Esophagus muscularis mucosa (tissue), 4 donors: ENCODE results near the gene DIP2C.

Experiments used
- EP300 ChIP-seq: sonication (generic); formaldehyde crosslinking; IDR thresholded peaks from one replicate; pipeline ENCODE4 v1.6.1; 2017; ENCODE audit warnings: antibody characterized with exemption
- POLR2A ChIP-seq: fragments of 450-650 bp; IDR thresholded peaks from one replicate; pipeline ENCODE4 v1.6.1; 2017; ENCODE audit warnings: antibody characterized with exemption, moderate library complexity, mild to moderate bottlenecking, low read depth
- POLR2AphosphoS5 ChIP-seq, 2 donors: sonication (generic); formaldehyde crosslinking; IDR thresholded peaks; one replicate each; pipeline ENCODE4 v1.6.1; 2017; ENCODE audit warnings: antibody characterized with exemption in 2 of 2
- TF ChIP-seq, protein P1 (sequence below), 3 experiments: fragments of 200-600 bp in 2 of 3; fragments of 450-650 bp in 1 of 3; sonication (generic) in 2 of 3; IDR thresholded peaks; one replicate each; pipeline ENCODE4 v1.5.1; 2017 to 2019; ENCODE audit warnings: antibody characterized with exemption in 3 of 3, mild to moderate bottlenecking in 2 of 3, moderate library complexity in 1 of 3

DNA sequence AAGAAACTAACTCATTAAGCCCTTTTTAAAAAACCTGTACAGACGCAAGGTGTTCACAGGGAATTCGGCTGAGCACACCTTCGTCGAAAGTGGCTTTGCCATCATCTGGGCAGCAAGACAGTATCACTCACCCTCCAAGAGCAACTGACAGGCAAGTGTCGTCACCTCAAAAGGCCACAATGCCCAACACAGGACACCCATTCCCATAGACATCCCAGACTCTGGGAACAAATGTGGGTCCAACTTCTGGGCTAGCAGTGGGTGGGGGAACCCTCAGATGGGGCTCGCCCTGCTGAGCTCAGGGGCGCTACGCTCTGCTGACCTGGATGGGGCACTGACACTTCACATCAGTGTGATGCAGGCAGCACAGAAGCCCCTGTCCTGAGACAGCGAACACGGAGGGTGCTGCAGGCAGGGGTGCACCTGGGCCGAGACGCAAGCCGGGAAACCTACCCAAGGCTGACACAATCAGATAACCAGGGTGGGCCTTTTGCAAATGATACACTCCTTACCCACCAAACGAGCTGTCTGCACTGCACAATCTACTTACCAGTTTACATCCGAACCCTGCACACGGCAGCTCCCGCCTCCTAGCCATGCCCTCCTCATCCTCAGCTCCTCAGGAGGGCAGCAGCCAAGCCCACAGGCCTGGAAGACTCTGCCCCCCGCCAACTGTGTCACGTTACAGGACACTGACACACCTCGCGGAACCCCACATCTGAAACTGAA lies 1.7 kb downstream of the DIP2C start:
- TF ChIP-seq, protein P1, sequence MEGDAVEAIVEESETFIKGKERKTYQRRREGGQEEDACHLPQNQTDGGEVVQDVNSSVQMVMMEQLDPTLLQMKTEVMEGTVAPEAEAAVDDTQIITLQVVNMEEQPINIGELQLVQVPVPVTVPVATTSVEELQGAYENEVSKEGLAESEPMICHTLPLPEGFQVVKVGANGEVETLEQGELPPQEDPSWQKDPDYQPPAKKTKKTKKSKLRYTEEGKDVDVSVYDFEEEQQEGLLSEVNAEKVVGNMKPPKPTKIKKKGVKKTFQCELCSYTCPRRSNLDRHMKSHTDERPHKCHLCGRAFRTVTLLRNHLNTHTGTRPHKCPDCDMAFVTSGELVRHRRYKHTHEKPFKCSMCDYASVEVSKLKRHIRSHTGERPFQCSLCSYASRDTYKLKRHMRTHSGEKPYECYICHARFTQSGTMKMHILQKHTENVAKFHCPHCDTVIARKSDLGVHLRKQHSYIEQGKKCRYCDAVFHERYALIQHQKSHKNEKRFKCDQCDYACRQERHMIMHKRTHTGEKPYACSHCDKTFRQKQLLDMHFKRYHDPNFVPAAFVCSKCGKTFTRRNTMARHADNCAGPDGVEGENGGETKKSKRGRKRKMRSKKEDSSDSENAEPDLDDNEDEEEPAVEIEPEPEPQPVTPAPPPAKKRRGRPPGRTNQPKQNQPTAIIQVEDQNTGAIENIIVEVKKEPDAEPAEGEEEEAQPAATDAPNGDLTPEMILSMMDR (IDR thresholded peaks at IDR 0.05) = no peak
- TF ChIP-seq POLR2A = no peak
- TF ChIP-seq EP300 = no peak
- TF ChIP-seq POLR2AphosphoS5 (IDR thresholded peaks at IDR 0.05) = no peak
